Jurkat, Clone E6-1 (cell line): ENCODE measurements around the gene SLC44A5.
"Not testable (repeated sequence)": the region's sequence is repeated elsewhere in the genome, so short reads cannot be mapped to it uniquely, and the experiment has no call there.

ENCODE experiments used
- DNase-seq: peaks from one replicate; pipeline ENCODE4 v3.0.0-alpha.2; 2011; ENCODE audit warnings: low read depth, low spot score
- H3K4me3 ChIP-seq: 2 replicates; pipeline ENCODE4 v1.5.1; 2011; ENCODE audit warnings: mild to moderate bottlenecking, low read length, control low read depth, moderate library complexity

Gene SLC44A5

GRCh38 chr1:75404681-75405080 is 206.2 kb downstream of the SLC44A5 start:
- H3K4me3 ChIP-seq, DNase-seq: not testable (repeated sequence)

GRCh38 chr1:75403147-75403646 is 207.7 kb downstream of the SLC44A5 start:
- H3K4me3 ChIP-seq, DNase-seq: not testable (repeated sequence)

- DNase-seq, result no peak
- no peak overlapping the region for H3K4me3 ChIP-seq
These were observed 210.2 kb downstream of the SLC44A5 start for GRCh38 chr1:75400716-75401115.

DNA sequence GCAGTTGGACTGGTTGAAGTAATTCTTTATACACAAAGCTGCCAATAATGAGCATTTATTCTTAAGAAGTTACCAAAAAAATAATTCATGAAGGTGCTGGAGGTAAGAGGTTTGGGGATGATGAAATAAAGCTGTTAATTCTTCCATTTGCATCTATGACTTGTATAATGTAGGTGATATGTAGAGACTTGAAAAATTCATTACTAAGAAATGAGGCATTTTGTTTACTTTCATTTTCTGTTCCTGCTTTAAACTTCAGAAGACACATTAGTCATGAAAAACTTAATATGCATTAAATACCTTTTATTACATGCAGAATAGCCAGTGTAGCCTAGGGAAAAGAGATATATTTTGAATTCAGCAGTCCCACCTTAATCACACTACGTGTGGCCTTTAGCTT is 214.2 kb downstream of the SLC44A5 start:
- DNase-seq, result no peak
- H3K4me3 ChIP-seq, result no peak overlapping the region

GRCh38 chr1:75396260-75396659 is 214.7 kb downstream of the SLC44A5 start:
- no peak overlapping the region for H3K4me3 ChIP-seq
- DNase-seq, result no peak

- no peak for DNase-seq
- no peak overlapping the region for H3K4me3 ChIP-seq
These were observed 216.4 kb downstream of the SLC44A5 start for GRCh38 chr1:75394386-75395139.

- no peak for DNase-seq
- no peak overlapping the region for H3K4me3 ChIP-seq
These were observed 218.6 kb downstream of the SLC44A5 start for GRCh38 chr1:75392278-75392677.

DNA sequence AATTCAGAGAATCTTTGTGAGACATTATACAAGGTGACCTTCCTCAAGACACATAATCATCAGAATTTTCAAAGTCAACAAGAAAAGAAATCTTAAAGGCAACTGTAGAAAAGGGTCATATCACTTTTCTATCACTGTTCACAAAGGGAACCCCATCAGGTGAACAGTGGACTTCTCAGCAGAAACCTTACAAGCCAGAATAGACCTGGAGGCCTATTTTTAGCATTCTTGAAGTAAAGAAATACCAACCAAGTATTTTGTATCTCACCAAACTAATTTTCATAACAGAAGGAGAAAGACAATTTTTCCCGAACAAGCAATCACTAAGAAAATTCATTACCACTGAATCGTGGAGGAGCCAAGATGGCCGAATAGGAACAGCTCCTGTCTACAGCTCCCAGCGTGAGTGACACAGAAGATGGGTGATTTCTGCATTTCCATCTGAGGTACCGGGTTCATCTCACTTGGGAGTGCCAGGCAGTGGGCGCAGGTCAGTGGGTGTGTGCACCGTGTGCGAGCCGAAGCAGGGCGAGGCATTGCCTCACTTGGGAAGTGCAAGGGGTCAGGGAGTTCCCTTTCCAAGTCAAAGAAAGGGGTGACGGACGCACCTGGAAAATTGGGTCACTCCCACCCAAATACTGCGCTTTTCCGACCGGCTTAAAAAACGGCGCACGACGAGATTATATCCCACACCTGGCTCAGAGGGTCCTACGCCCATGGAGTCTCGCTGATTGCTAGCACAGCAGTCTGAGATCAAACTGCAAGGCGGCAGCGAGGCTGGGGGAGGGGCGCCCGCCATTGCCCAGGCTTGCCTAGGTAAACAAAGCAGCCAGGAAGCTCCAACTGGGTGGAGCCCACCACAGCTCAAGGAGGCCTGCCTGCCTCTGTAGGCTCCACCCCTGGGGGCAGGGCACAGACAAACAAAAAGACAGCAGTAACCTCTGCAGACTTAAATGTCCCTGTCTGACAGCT is 235.2 kb downstream of the SLC44A5 start:
- DNase-seq, H3K4me3 ChIP-seq: not testable (repeated sequence)

- H3K4me3 ChIP-seq, result no peak overlapping the region
- no peak for DNase-seq
These were observed 237.3 kb downstream of the SLC44A5 start for GRCh38 chr1:75373542-75374159.

DNA sequence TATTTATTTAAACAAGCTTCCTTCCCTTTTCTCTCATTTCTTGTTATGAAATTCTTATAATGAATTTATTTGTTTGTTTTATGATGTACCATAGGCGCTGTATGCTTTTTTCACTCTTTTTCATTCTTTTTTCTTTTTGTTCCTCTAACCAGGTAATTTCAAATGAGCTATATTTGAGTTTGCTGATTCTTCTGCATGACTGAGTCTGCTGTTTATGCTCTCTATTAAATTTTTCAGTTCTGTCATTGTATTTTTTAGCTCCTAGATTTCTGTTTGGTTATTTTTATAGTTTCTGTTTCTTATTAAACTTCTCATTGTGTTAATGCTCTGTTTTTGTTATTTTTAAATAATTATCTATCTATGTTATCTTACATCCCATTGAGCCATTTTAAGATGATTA is 244.3 kb downstream of the SLC44A5 start:
- no peak for DNase-seq
- no peak overlapping the region for H3K4me3 ChIP-seq

GRCh38 chr1:75361260-75361659 is 249.7 kb downstream of the SLC44A5 start:
- H3K4me3 ChIP-seq, result no peak overlapping the region
- DNase-seq, result no peak

- not testable (repeated sequence) for DNase-seq
These were observed 256.6 kb downstream of the SLC44A5 start for GRCh38 chr1:75354267-75354666.

DNA sequence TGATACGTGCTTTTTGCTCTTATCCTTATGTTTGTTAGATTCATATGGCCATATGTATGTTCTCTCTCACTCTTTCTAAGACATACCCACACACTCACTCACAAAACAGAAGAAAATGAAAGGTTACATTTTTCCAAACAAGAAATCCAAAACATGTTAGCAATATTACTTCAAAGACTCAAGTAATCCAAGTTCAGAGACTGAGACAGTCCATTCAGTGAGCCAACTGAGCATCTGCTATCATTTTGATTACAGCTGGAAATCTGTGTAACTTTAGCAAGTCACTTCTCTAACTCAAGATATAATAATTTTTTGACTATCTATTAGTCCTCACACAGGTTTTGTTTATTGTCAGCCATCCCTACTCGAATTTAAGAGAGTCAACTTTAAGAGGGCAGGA is 257.9 kb downstream of the SLC44A5 start:
- no peak overlapping the region for H3K4me3 ChIP-seq
- DNase-seq, result no peak

More at GRCh38 chr1:75354267-75354666, 256.6 kb downstream of the SLC44A5 start:
- not testable (repeated sequence) for H3K4me3 ChIP-seq

GRCh38 chr1:75345538-75346292 is 265.2 kb downstream of the SLC44A5 start:
- H3K4me3 ChIP-seq, result no peak overlapping the region

DNA sequence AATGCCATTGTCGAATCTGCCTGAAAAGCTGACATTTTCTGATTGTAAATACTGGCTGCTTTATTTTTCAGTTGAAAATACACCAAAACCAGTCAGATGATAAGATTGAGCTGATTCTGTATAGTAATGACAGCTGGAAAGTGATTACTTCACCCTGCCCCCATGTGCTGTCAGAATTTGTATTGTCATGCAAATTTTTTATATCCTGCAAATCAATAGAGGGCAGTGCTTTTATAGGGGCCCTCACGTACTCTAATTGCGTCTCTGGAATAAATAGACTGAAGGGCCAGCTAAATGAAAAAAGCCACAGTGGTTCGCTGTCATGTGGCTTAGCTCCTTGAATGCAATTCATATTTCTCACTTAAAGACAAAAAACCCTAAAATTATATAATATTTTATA is 268.1 kb downstream of the SLC44A5 start:
- DNase-seq, result no peak
- H3K4me3 ChIP-seq, result no peak overlapping the region

More at GRCh38 chr1:75345538-75346292, 265.2 kb downstream of the SLC44A5 start:
- DNase-seq, result no peak

DNA sequence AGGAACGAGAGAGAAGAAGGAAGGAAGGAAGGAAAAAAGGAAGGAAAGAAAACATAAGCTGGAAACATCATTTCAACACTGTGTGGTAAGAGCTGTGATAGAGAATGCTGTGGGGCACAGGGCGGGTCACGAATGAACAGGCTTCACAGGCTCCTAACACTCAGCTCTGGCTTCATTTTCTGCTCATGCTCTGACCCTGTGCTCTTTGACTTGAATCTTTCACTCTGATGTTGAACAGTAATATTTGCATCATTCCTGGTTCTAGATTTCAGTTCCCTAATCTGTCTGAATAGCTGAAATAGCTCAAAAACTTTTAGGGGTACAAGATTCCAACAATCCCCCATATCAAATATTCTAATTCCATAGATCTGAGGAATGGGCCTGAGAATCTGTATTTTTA is 269.4 kb downstream of the SLC44A5 start:
- no peak for DNase-seq
- no peak overlapping the region for H3K4me3 ChIP-seq

DNA sequence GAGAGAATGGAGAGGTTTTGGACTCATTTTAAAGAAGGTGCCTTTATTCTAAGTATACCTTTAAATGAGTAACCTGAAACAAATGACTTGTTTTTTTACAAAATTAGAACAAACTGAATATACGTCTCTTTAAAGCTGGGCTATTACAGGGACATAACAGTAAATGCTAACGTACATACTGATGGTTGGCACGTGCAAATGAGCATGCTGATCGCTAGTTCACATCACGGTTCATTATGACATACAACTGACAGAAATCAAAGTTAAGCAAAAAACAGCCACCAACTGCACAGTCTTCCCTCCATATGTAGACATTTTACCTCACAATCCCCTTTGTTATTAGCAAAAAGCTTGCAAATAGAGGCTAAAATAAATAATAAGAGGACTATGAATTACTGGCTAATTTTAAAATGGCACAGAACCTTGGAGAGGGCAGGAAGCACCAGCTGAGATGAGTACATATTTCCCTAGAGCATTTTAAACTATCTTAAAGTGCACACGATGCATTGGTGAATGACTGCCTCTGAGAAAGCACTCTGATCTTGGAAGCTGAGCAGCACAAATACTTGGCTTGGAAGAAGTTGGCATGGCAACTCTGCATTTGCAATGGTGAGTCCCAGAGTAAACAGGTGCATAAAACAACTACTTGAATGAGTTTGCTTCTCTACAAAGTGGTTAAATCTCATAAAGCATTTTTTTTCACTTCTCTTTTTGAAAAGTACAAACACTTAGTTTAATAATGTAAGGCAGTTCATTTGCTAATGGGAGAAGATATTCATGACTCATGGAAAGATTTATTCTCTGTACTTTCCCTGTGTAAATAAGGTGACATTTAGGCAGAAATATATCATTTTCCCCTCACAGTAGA is 272.1 kb downstream of the SLC44A5 start:
- DNase-seq, result no peak
- H3K4me3 ChIP-seq, result no peak overlapping the region

GRCh38 chr1:75334876-75335389 is 276.0 kb downstream of the SLC44A5 start:
- H3K4me3 ChIP-seq, result no peak overlapping the region
- no peak for DNase-seq
